Measurements from ENCODE around the gene TMF1.

TMF1 gene

GRCh38 chr3:69014022-69014580 is 38.0 kb downstream of the TMF1 start:
- peak overlapping the region; percentile 60 for H3K4me3 ChIP-seq (replicated peaks; ENCODE audit: low read depth, low read length)
- TF ChIP-seq, protein P1, sequence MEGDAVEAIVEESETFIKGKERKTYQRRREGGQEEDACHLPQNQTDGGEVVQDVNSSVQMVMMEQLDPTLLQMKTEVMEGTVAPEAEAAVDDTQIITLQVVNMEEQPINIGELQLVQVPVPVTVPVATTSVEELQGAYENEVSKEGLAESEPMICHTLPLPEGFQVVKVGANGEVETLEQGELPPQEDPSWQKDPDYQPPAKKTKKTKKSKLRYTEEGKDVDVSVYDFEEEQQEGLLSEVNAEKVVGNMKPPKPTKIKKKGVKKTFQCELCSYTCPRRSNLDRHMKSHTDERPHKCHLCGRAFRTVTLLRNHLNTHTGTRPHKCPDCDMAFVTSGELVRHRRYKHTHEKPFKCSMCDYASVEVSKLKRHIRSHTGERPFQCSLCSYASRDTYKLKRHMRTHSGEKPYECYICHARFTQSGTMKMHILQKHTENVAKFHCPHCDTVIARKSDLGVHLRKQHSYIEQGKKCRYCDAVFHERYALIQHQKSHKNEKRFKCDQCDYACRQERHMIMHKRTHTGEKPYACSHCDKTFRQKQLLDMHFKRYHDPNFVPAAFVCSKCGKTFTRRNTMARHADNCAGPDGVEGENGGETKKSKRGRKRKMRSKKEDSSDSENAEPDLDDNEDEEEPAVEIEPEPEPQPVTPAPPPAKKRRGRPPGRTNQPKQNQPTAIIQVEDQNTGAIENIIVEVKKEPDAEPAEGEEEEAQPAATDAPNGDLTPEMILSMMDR (IDR thresholded peaks at IDR 0.05; ENCODE audit: low read depth, low read length, missing control alignments), result no peak
- DNase-seq (ENCODE audit: extremely low read depth, low read depth), result no peak

- peak within 1 kb of the TSS; percentile 60 for H3K4me3 ChIP-seq (replicated peaks; ENCODE audit: low read depth, low read length)
- TF ChIP-seq, protein P1 (IDR thresholded peaks at IDR 0.05; ENCODE audit: low read depth, low read length, missing control alignments), result peak; percentile 62
- no peak for DNase-seq (ENCODE audit: extremely low read depth, low read depth)
These were observed 38.7 kb downstream of the TMF1 start, which contains the start of gene EOGT for GRCh38 chr3:69013253-69014021. EOGT (minus strand) TSS chr3:69013684; CDS start chr3:69009846, 3,838 bp downstream.

DNA sequence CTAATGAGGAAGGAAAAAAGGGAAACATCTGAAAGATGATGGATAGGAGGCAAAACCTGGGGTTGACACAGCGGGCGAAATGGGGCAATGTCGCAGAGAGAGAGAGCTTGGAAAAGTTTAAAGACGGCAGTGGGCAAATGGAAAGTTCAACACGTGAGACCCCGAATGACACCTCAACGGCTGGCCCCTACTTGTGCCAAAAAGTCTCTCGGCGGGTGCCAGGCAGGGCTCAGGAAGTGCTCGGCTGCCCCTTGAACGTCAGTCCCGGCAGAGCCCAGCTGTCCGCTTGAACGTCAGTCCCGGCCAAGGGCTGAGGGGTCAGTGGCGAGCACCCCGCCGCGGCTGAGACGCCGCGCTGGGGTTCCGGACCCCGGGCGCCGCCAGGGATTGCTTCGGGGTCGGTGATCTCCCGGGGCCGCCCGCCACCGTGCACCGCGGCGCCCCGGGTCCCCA is 39.3 kb downstream of the TMF1 start:
- no peak for DNase-seq (ENCODE audit: extremely low read depth, low read depth)
- TF ChIP-seq, protein P1 (IDR thresholded peaks at IDR 0.05; ENCODE audit: low read depth, low read length, missing control alignments), result no peak
- peak overlapping the region; percentile 60 for H3K4me3 ChIP-seq (replicated peaks; ENCODE audit: low read depth, low read length)

DNA sequence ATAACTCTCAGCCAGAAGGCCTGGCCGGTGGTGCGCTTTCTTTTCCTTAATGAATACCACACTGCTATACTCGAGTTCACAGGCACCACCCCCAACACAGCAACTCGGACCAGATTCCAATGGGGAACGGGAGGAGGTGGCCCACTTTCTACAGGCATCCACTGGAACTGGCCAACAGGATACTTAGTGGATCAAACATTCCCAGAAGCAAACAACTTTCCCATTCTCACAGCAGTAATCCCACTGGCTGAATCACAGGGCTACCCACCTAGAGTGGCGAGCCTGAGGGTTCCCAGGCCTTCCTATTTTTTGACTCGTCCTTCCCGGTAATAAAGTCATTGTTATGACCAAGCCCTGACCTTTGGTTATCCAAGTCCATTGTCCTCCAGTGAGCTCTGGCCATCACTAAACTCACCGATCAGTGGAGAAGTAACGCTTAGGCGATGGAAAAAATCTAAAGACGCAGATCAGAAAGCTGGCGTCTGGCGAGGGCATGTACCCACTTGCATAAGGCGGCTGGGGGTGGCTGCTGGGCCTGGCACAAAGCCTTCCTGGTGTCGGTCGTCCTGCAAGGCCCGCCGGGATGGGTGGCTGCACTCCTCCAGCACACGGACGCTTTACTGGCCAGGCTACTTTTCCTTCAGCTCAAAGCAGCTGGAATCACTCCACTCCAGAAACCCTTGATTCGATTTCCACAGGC is 39.9 kb downstream of the TMF1 start:
- TF ChIP-seq, protein P1 (IDR thresholded peaks at IDR 0.05; ENCODE audit: low read depth, low read length, missing control alignments), result no peak
- peak overlapping the region; percentile 60 for H3K4me3 ChIP-seq (replicated peaks; ENCODE audit: low read depth, low read length)
- DNase-seq (ENCODE audit: extremely low read depth, low read depth), result peak; percentile 63

GRCh38 chr3:69011096-69011730 is 40.9 kb downstream of the TMF1 start:
- H3K4me3 ChIP-seq (replicated peaks; ENCODE audit: low read depth, low read length), result no peak overlapping the region
- no peak for DNase-seq (ENCODE audit: extremely low read depth, low read depth)
- TF ChIP-seq, protein P1 (IDR thresholded peaks at IDR 0.05; ENCODE audit: low read depth, low read length, missing control alignments), result no peak

- peak; percentile 56 for DNase-seq (ENCODE audit: extremely low read depth, low read depth)
- no peak overlapping the region for H3K4me3 ChIP-seq (replicated peaks; ENCODE audit: low read depth, low read length)
- TF ChIP-seq, protein P1 (IDR thresholded peaks at IDR 0.05; ENCODE audit: low read depth, low read length, missing control alignments), result no peak
These were observed 42.3 kb downstream of the TMF1 start for GRCh38 chr3:69009559-69010410.
